ENCODE measurements around the gene POLR1H. TPM values are rescaled to one million over a fixed set of nuclear protein-coding genes. Genes with fewer than 3 reads are reported as not detected.

POLR1H gene
- total and polyA plus RNA-seq, 2 experiments from 2014 or later, result 22.0 to 26.8 TPM

DNA sequence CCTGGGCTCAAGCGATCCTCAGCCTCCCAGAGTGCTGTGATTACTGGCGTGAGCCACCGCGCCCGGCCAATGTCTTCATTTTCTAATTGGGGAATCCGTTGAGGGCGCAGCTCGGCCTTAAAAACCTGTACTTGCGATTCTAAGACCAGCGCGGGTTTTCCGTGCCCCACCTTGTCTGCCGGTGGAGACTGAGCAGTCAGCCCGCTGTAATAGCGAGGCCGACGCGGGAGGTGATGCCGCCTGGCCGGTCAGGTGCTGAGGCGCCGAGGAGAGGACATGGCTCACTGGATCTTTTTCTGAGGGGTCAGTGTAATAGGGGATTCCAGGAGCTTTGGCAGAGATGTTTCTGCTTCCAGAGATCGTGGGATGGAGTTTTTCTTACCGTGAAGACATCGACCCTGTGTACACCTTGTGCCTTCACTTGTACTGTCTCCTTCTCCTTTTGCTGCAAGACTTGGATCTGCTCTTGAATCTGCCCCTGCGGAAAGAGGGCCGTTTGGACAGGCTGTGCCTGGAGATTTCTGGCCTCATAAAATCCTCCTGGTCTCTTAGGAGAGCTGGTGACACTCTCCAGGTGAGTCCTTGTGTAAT, 50.3 kb downstream of the POLR1H start:
- Histone ChIP-seq H3K4me3 (no peak overlapping the region), H3K27ac (no peak overlapping the region), H3K27me3 (peaks cover 92% of the 10 kb centered on the region), H3K9me3 (ENCODE audit: low read depth) (no peaks in the 10 kb centered on the region), H3K4me1 (ENCODE audit: low read depth) (no peaks in the 10 kb centered on the region), H3K36me3 (no peaks in the 10 kb centered on the region)
- no peak for DNase-seq (ENCODE audit: low read depth in 1 of 2, low spot score in 1 of 2)
- TF ChIP-seq, protein P1, sequence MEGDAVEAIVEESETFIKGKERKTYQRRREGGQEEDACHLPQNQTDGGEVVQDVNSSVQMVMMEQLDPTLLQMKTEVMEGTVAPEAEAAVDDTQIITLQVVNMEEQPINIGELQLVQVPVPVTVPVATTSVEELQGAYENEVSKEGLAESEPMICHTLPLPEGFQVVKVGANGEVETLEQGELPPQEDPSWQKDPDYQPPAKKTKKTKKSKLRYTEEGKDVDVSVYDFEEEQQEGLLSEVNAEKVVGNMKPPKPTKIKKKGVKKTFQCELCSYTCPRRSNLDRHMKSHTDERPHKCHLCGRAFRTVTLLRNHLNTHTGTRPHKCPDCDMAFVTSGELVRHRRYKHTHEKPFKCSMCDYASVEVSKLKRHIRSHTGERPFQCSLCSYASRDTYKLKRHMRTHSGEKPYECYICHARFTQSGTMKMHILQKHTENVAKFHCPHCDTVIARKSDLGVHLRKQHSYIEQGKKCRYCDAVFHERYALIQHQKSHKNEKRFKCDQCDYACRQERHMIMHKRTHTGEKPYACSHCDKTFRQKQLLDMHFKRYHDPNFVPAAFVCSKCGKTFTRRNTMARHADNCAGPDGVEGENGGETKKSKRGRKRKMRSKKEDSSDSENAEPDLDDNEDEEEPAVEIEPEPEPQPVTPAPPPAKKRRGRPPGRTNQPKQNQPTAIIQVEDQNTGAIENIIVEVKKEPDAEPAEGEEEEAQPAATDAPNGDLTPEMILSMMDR (IDR thresholded peaks at IDR 0.05; ENCODE audit: low read depth, low read length), result no peak

DNA sequence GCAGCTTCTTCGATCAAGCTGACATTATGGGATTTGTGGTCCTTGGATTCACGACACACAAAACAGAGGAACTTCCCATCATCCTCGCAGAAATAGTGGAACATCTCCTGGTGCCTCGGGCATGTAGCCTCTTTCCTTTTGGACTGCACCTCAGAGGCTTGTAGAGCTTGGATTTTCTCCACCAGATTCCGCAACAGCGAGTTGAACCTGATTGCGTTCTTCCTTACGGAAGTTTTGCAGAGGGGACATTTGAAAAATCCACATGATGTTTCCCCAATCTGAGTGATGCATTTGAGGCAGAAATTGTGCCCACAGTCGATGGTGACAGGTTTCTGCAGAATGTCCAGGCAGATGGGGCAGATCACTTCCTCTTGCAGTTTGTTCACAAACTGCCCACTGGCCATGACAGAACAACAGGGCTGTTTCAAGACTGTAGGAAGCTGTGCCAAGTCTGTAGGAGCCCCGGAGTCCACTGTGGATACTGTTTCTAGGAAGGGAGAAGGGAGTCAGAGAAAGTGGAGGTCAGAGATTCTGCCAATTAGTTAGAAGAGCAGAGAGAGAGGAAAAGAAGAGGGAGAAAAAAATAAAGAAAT, 51.4 kb downstream of the POLR1H start:
- Histone ChIP-seq H3K4me3 (no peak overlapping the region), H3K4me1 (ENCODE audit: low read depth) (no peaks in the 10 kb centered on the region), H3K36me3 (no peaks in the 10 kb centered on the region), H3K27me3 (peaks cover 81% of the 10 kb centered on the region), H3K27ac (no peak overlapping the region), H3K9me3 (ENCODE audit: low read depth) (no peaks in the 10 kb centered on the region)
- TF ChIP-seq, protein P1 (IDR thresholded peaks at IDR 0.05; ENCODE audit: low read depth, low read length), result no peak
- no peak for DNase-seq (ENCODE audit: low read depth in 1 of 2, low spot score in 1 of 2)

DNA sequence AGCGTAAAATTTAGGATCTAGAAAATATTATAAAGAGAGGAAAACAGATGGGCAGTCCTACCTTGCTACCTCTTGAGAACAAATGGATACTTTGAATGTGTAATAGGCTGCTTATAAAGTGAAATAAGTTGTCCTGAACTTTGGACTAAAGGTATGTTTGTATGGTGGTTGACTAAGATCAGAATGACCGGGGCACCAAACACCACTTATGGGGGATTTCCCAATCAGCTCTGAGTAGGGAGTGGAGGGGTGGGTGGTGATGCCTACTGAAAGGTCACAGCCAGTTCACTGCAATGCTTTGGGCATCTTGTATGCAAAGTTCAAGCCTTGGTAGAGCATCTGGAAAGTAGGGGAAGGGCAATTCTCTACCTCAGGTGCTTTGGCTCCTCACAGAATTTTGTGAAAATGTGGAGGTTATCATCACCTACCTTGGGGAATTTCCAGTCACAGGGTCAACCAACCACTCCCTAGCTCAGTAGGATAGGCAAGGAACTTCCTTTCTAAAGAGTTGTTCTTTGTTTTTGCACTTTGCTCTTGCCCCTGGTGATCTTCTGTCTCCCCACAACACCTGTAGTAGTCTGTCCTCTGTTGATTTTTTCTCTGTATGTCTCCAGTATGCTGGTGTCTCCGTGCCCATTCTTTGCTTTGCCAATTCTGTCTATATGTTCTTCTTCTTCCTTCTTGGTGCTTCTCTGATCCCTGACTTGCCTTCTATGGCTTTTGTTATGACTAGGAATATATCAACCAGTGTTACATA, 52.1 kb downstream of the POLR1H start, which contains the start of gene TRIM31:
Gene TRIM31, minus strand, starts transcription at position 88 of the 757 bp plus-strand sequence. CDS start 285 bp downstream, outside the sequence.
- DNase-seq (ENCODE audit: low read depth in 1 of 2, low spot score in 1 of 2), result no peak
- no peaks in the 10 kb centered on the region for H3K4me1 ChIP-seq (ENCODE audit: low read depth)
- H3K4me3 ChIP-seq, result no peak within 1 kb of the TSS
- no peak within 1 kb of the TSS for H3K27ac ChIP-seq
- H3K27me3 ChIP-seq, result peaks cover 74% of the 10 kb centered on the region
- no peaks in the 10 kb centered on the region for H3K9me3 ChIP-seq (ENCODE audit: low read depth)
- TF ChIP-seq, protein P1 (IDR thresholded peaks at IDR 0.05; ENCODE audit: low read depth, low read length), result no peak
- H3K36me3 ChIP-seq, result no peaks in the 10 kb centered on the region

DNA sequence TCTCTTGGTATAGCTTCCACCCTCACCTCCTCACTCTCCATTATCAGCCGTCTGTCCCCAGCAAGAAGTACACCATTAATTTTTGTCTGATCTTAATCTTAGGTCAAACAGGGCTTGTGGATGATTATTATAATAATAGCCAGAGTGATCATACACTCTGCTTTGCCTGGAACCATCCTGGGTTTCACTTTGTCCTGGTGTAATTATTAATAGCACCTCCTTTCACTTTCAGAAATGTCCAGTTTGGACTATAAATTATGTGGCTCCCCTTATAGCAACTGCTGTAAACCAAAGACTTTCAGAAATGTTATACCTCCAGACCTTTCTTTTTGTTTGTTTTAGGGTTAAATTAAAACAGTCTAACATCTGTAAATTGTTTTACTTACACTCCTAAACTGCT, 52.8 kb downstream of the POLR1H start:
- H3K4me1 ChIP-seq (ENCODE audit: low read depth), result no peaks in the 10 kb centered on the region
- no peak overlapping the region for H3K4me3 ChIP-seq
- peaks cover 69% of the 10 kb centered on the region for H3K27me3 ChIP-seq
- DNase-seq (ENCODE audit: low read depth in 1 of 2, low spot score in 1 of 2), result no peak
- H3K9me3 ChIP-seq (ENCODE audit: low read depth), result no peaks in the 10 kb centered on the region
- TF ChIP-seq, protein P1 (IDR thresholded peaks at IDR 0.05; ENCODE audit: low read depth, low read length), result no peak
- no peaks in the 10 kb centered on the region for H3K36me3 ChIP-seq
- no peak overlapping the region for H3K27ac ChIP-seq

Other genes with a start within 250 kb of the POLR1H start
- gene HLA-G, start 233.4 kb upstream of the POLR1H start, total RNA-seq, result not detected in 2 replicates
- 0.12 and 0.16 TPM in 2 replicates for gene HLA-G, start 233.4 kb upstream of the POLR1H start, polyA plus RNA-seq
- gene HLA-A, start 118.7 kb upstream of the POLR1H start, total RNA-seq, result 164 and 177 TPM in 2 replicates
- gene HLA-A, start 118.7 kb upstream of the POLR1H start, polyA plus RNA-seq, result 119 TPM in 2 replicates
- 30.0 and 38.3 TPM in 2 replicates for gene PPP1R11, start 5.9 kb downstream of the POLR1H start, total RNA-seq
- 47.7 and 63.7 TPM in 2 replicates for gene PPP1R11, start 5.9 kb downstream of the POLR1H start, polyA plus RNA-seq
- not detected in 2 replicates for gene RNF39, start 14.5 kb downstream of the POLR1H start, total RNA-seq
- gene RNF39, start 14.5 kb downstream of the POLR1H start, polyA plus RNA-seq, result 0.46 and 0.90 TPM in 2 replicates
- gene TRIM31, start 51.8 kb downstream of the POLR1H start, total RNA-seq, result not detected in 2 replicates
- not detected in 2 replicates for gene TRIM31, start 51.8 kb downstream of the POLR1H start, polyA plus RNA-seq
- gene TRIM40, start 74.9 kb downstream of the POLR1H start, total RNA-seq, result not detected in 2 replicates
- not detected in 2 replicates for gene TRIM40, start 74.9 kb downstream of the POLR1H start, polyA plus RNA-seq
- not detected in 2 replicates for gene TRIM10, start 99.9 kb downstream of the POLR1H start, total RNA-seq
- gene TRIM10, start 99.9 kb downstream of the POLR1H start, polyA plus RNA-seq, result not detected in 2 replicates
- not detected in 2 replicates for gene TRIM15, start 102.3 kb downstream of the POLR1H start, total RNA-seq
- gene TRIM15, start 102.3 kb downstream of the POLR1H start, polyA plus RNA-seq, result not detected in 2 replicates
- 17.2 and 24.4 TPM in 2 replicates for gene TRIM26, start 152.1 kb downstream of the POLR1H start, total RNA-seq
- 18.0 and 18.8 TPM in 2 replicates for gene TRIM26, start 152.1 kb downstream of the POLR1H start, polyA plus RNA-seq